Measurements from ENCODE around the gene TWSG1.
"Not testable (repeated sequence)": the region's sequence is repeated elsewhere in the genome, so short reads cannot be mapped to it uniquely, and the experiment has no call there.

Gene TWSG1

DNA sequence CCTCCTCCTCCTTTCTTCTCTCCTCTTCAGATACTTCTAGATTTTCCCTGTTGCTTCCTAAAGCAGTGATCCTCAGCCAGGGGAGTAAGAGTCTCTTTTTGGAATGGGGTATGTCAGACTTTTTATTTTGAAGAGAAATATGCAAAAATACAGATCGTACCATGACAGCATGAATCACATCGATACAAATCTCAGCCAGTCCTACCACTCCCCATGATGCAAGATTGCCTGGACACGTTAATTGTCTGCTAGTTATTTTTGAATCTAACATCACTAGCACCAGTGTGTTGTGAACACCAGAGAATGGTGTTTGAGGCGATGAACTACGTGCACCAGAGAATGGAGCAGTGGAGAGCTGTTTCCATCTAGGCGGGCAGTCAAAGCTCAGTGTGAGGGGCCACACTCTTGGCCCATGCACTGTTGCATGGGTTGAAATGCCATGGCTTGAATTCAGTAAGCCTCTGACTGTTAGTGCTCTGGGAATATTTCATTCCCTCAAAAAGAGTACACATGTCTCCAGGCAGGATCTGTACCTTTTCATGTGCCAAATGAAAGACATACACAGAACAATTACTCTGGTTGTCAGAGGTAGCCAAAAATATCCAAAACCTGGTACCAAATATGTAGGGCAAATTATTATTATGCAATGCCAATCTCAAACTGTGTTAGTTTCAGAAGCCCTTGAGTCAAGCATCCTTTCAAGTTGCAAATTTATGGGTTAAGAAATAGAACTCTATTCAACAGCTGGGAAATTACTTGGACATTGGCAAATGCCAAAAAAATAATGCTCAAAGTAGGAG, 94.5 kb downstream of the TWSG1 start:
- no peak for DNase-seq

DNA sequence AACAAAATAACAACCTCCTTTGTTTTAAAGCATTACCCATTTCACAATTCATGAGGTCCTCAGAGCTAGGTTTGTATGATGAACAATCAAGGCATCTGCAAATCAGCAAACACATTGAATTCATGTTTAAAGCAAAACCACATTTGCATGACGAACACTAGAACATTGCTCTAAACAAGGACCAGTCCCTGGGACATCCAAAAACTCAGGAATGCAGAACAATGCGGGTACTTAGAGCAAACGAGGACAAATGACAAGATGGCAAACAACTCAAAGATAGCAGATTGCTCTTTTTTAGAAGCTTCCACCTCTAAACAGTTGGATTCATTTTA, 95.1 kb downstream of the TWSG1 start:
- DNase-seq: no peak

DNA sequence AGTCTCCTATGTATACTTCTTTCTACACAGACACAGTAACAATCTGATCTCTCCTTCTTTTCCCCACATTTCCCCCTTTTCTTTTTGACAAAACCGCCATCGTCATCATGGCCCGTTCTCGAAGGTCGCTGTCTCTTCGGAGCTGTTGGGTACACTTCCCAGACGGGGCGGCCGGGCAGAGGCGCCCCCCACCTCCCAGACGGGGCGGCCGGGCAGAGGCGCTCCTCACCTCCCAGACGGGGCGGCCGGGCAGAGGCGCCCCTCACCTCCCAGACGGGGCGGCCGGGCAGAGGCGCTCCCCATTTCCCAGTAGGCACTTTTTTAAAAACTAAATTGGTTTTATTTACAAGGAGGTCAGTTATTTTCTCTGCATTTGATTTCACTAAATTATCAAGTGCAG, 95.7 kb downstream of the TWSG1 start:
- not testable (repeated sequence) for DNase-seq

DNA sequence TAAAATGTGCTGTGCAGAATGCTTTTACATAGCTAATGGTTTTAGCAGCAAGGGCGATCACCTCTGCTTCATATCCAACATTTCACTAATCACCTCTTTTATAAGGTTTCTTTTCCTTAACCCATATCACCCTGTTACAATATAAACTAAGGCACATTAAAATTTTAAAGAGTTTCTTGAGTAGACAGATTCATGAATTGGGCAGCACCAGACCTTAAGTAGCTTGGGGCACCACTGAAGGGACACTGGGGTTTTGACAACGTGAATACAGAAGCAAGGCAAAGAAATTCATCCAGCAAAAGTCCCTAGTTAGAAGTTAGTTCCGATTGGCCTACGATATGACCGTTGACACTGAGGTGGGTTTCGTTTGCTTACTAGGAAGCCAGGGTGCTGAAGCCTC, 96.7 kb downstream of the TWSG1 start:
- DNase-seq: no peak

DNA sequence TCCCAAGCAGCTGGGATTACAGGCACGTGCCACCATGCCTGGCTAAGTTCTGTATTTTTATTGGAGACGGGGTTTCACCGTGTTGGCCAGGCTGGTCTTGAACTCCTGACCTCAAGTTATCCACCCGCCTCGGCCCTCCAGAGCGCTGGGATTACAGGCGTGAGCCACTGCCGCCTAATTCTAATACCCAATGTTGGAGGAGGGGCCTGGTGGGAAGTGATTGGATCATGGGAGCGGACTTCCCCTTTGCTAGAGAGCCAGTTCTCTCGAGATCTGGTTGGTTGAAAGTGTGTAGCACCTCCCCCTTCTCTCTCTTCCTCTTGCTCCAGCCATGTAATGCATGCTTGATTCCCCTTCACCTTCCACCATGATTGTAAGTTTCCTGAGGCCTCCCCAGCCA, 98.5 kb downstream of the TWSG1 start:
- not testable (repeated sequence) for DNase-seq

DNA sequence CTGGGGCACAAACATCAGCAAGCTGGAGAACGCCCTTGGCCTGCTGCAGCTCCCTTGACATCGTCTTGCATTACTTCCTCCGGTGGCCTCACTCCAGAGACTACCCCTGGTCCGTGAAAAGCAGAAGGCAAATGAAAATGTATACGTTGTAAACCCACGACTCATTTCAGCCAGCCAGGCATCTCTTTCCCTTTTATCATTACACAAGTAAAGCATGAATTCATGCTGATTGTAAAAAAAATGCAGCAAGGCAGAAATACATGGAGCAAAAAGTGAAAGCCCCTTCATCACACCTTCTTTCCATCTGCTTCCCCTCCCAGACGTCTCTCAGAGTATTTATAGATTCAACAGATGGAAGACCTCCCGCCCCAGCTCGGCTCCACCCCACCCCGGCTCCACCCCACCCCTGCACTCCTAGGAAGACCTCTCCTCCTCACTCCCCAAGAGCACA, 99.1 kb downstream of the TWSG1 start:
- no peak for DNase-seq

DNA sequence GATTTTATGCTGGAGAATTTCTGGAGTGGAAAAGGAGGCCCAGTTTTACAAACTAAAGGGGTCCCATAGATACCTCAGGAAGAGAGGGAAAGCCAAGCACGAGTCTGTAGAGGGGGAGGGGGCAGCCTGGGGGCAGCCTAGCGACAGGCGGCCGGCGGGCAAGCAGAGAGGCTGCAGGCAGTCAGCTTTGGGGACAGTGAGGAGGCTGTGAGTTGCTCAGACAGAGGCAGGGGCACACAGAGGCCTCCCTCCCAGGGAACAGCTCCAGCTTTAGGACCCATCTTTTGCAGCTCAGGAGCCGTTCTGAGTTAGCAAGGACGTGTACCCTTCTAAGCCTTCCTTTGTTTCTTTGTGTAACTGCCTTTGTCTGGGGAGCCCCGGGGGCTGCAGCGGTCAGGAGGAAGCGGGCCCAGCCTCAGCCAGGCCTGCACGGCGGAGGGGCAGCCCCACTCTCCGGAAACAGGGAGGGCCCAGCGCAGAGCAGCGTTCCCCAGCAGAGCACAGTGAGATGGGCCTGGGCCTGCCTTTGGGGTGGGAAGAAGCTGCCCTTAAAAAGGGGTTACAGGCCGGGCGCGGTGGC, 99.6 kb downstream of the TWSG1 start:
- no peak for DNase-seq

DNA sequence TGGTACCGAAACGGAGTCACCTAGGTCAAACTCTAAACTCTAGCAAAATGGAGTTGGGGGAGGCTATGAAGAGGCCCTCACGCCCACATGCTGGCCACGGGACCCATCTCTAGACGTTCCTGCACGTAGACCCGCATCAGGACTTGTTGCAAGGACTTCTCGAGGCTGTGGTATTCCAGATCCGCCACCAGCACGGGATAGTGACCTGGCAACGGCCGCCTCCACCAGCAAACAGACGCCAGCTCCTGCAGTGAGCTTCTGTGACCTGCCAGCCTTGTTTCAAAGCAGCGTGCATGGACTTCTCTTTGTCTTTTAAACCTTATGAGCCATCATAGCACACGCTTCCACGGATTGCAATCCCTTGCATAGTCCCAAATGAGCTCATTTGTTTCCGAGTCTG, 100.5 kb downstream of the TWSG1 start:
- no peak for DNase-seq

DNA sequence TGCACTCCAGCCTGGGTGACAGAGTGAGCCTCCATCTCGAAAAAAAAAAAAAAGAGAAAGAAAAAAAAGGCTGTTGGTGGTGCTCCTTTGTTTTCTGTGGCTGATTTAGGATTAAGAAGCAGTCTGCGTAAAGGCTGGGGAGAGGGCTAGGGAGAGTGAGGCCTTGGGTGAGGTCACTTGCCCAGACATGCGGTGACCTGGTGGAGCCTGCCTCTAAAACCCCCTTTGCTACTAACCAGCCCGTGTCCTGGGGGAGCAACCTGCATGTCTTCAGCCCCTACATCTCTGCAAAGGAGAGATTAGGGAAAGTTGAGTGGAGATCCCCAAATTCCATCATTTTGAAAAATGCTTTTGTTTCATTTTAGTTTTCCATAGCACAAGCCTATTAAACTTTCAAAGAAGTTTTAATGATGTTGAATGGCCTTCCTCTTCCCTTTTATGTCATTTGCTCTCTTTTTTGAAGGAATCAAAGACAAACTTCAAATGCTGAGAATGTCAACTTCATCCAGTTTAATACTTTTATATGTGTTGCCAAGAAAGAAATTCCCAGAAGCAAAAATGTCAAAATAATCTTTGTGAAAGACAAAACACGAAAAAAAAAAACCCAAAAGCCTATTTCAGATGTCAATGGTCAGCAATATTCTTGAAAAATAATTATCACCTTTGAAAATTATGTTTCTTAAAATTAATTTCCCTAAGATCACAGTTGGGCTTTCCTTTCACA, 101.8 kb downstream of the TWSG1 start:
- no peak for DNase-seq

DNA sequence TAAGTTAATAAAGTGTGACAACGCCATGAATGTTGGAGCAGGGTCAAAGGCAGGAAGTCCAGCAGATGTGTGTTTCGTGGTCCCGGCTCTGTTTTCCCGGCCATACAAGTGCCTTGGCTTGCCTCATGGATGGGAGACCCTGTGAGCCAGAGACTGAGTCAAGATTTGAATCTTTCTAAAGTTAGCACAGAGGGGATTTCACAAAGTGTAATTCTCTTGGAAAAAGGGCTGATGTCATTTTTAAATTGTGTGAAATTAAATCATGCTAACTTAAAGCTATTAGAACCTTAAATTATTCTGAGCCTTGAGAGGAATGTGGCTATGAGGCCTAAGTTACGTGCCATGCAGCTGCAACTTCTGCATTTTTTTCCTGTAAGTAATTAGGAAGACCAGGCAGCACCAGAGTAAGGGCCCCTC, 102.5 kb downstream of the TWSG1 start:
- no peak for DNase-seq

DNA sequence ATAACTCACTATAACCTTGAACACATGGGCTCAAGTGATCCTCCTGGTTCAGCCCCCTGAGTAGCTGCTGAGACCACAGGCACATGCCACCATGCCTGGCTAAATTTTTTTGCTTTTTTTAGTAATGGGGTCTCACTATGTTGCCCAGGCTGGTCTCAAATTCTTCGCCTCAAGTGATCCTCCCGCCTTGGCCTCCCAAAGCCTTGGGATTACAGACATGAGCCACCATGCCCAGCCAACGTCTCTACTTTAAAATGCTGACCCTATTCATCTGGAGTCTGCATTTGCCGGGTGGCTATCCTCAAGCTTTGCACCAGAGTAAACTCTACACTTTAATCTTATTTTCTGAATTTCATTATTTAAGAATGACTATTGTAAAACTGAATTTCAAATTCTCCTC, 103.1 kb downstream of the TWSG1 start:
- no peak for DNase-seq

DNA sequence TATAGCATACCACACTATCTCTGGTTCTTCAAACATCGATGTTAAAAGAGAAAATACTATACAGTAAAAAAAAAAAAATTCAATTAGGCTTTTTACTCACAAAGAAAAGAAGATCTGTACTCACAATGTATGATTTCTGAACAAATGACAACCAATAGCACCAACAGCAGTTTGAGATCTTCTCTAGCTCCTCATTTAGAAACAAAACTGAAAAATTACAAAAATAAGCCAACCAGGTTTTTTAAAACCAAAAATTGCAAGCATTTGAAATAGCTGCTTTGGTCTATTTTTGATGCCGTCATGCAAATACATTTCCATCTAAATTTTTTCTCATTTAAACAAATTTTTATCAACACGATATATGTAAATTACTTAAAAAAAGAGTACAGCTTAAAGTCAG, 106.5 kb downstream of the TWSG1 start:
- no peak for DNase-seq

DNA sequence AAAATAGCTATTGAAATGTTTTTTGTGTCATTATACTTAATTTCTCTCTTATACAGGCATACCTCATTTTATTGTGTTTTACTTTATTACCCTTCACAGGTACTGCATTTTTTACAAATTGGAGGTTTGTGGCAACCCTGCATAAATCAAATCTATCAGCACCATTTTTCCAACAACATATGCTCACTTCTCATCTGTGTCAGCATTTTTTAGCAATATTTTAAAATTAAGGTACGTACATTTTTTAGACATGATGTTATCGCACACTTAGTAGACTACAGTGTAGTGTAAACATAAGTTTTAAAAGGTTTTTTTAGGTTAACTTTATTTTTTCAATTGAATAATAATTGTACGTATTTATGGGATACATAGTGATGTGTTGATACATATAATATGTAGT, 110.0 kb downstream of the TWSG1 start:
- DNase-seq: no peak

DNA sequence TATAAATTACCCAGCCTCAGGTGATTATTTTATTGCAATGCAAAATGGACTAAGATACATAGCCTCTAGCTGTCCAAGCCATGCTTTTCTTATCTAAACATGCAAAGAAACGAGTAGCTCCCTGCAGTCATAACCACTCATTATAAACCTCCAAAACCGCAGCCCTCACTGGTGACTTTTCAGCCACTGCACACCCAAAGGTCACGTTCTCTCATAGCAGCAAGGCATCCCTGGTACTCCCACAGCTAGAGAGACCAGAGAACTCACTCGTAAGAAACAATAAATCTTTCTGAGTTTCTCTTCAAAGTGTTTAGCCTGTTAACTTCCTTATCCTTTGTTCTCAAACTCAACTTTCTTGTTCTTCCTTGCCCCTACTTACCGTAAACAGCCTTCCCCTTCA, 112.3 kb downstream of the TWSG1 start:
- DNase-seq: no peak

DNA sequence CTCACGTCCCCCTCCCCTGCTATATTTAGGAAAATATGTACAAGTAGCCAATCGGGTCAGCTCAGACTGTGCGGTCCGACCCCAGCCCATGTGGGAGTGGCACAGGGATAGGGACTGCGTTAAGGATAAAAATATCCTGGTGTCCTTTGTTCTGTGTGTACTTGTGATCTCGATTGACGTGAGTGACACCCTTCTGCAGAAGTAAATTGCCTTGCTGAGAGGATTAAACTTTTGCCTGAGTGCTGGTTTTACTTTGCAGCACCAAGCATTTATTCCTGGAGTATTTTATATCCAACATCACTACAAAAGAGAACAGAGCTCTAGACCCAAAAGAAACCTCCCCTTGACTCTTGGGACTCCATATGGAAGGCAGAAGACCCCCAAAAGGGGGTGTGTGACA, 112.8 kb downstream of the TWSG1 start:
- DNase-seq: no peak

DNA sequence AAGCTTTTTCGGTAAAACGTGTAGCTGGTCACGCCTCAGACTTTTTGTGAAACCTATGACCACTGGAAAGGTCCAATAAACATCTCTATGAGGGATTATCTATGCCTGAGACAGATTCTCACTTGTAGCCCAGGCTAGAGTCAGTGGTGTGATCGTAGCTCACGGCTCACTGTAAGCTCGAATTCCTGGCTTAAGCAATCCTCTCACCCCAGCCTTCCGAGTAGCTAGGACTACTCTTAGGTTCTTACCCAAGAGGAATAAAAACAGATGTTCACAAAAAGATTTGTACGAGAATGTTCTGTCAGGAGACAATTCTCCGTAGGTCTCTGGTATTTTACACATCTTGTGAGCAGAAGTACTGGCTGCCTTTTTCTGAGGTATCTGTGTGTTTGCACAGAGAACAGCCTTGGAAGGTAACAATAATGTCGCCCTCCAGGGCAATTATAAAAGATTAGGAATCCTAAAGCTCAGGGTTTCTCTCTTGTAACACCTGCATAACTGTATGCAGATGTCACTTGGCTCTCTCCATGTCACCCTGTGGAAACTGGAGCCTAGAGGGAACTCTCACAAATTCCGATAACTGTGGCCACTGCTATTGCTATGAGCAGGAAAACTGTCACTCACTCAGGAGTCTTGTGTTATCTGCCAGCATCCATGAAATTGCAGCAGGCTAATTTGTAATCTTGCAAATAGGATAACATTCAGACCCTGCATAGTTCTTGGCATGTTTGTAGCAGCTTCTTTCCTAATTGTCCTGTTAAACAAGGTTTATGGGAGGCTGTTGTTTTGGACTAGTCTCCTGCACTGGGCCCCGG, 115.2 kb downstream of the TWSG1 start:
- DNase-seq: no peak

DNA sequence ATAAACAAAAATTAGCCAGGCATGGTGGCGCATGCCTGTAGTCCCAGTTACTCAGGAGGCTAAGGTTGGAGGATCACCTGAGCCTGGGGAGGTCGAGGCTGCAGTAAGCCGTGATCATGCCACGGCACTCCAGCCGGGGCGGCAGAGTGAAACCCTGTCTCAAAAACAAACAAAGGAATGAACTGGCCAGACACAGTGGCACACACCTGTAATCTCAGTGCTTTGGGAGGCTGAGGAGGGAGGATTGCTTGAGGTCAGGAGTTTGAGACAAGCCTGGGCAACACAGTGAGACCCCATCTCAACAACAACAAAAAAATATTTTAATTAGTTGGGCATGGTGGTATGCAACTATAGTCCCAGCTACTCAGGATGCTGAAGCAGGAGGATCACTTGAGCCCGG, 116.3 kb downstream of the TWSG1 start:
- not testable (repeated sequence) for DNase-seq

All from CD4-positive, alpha-beta T cell treated with Interleukin-15 for 1 hour (primary cell).